ENCODE measurements around the gene MIPOL1. TPM values are rescaled to one million over a fixed set of nuclear protein-coding genes. Genes with fewer than 3 reads are reported as not detected.
A peak's percentile ranks its signal among the peaks of the same experiment; 100 is the strongest.

The MIPOL1 gene
- total and polyA plus RNA-seq, 2 of the 13 experiments (the other 11 are each of a cell fraction or from before 2014, with no cell fraction given) = 8.6 to 34.2 TPM

DNA sequence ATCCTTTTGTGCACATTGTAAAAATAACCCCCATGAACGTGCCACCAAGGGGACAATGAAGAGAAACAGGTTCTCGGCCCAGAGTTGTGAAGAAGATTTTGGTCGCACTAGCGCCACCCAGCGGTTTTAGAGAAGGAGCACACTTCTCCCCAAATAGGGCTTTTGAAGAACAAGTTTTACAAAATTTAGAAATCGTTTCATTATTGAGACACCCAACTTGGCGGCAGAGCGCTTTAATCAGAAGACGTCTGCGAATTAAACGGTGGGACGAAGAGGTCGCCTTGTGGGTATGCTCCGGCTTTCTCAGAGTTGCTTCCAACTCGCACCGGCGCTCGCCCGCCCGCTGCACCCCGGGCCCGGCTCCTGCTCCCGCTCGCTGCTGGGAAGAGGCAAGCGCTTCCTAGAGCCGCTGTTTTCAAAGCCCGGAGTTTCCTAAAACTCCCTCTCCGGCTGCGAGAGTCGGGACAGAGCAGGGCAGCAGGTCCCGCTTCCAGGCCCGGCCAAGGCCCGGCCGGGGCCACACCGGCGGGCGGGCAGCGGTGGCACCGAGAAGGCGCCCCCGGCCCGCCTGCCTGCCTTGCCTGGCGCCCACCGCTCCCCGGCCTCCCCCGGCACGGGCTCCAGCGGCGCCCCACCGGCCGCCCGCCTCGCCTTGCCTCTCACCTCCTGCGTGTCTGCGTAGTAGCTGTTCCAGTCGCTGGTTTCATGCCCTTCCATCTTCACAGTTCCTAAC, 396.7 kb downstream of the MIPOL1 start (continued):
- TF ChIP-seq ZNF510 (CRISPR knock-in tag; IDR thresholded peaks at IDR 0.05; ENCODE audit: low read depth) (no peak), ONECUT2 (CRISPR knock-in tag; IDR thresholded peaks at IDR 0.05) (no peak), FOXO1 (CRISPR knock-in tag; IDR thresholded peaks at IDR 0.05) (no peak), ZNF292 (CRISPR knock-in tag; IDR thresholded peaks at IDR 0.05; ENCODE audit: borderline replicate concordance, low read depth) (peak; percentile 67), NBN (conservative IDR thresholded peaks at IDR 0.05) (no peak), RCOR2 (CRISPR knock-in tag; IDR thresholded peaks at IDR 0.05) (peak; percentile 55; the same call in 1 of the 2 replicates), ARNT2 (CRISPR knock-in tag; IDR thresholded peaks at IDR 0.05; ENCODE audit: low read depth) (peak; percentile 82), IRF1 (CRISPR knock-in tag; IDR thresholded peaks at IDR 0.05; ENCODE audit: low read depth) (no peak), ATF1 (CRISPR knock-in tag; IDR thresholded peaks at IDR 0.05) (no peak), ZFP82 (CRISPR knock-in tag; IDR thresholded peaks at IDR 0.05; ENCODE audit: borderline replicate concordance) (peak; percentile 49; the same call in 1 of the 2 replicates), MEIS2 (CRISPR knock-in tag; IDR thresholded peaks at IDR 0.05) (no peak; the same call in 1 of the 2 replicates), ZMAT5 (CRISPR knock-in tag; IDR thresholded peaks at IDR 0.05; ENCODE audit: borderline replicate concordance, low read depth) (no peak), IRF2 (CRISPR knock-in tag; IDR thresholded peaks at IDR 0.05) (peak; percentile 71; the same call in 1 of the 2 replicates), HCFC1 (IDR thresholded peaks at IDR 0.05; ENCODE audit: low read depth, low read length) (0 out of 2 replicates have a peak, but pooled peaks have one; percentile 22), ZNF383 (CRISPR knock-in tag; IDR thresholded peaks at IDR 0.05; ENCODE audit: borderline replicate concordance) (no peak), DMTF1 (CRISPR knock-in tag; IDR thresholded peaks at IDR 0.05) (no peak), U2AF2 (IDR thresholded peaks at IDR 0.05; ENCODE audit: low read depth, low read length) (no peak), DNMT3B (CRISPR knock-in tag; conservative IDR thresholded peaks at IDR 0.05) (peak; percentile 82; the same call in 1 of the 2 replicates)
- TF ChIP-seq, protein P1, sequence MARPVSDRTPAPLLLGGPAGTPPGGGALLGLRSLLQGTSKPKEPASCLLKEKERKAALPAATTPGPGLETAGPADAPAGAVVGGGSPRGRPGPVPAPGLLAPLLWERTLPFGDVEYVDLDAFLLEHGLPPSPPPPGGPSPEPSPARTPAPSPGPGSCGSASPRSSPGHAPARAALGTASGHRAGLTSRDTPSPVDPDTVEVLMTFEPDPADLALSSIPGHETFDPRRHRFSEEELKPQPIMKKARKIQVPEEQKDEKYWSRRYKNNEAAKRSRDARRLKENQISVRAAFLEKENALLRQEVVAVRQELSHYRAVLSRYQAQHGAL (CRISPR knock-in tag; IDR thresholded peaks at IDR 0.05; ENCODE audit: not compliant biosample characterization) = no peak
- TF ChIP-seq, protein P2, sequence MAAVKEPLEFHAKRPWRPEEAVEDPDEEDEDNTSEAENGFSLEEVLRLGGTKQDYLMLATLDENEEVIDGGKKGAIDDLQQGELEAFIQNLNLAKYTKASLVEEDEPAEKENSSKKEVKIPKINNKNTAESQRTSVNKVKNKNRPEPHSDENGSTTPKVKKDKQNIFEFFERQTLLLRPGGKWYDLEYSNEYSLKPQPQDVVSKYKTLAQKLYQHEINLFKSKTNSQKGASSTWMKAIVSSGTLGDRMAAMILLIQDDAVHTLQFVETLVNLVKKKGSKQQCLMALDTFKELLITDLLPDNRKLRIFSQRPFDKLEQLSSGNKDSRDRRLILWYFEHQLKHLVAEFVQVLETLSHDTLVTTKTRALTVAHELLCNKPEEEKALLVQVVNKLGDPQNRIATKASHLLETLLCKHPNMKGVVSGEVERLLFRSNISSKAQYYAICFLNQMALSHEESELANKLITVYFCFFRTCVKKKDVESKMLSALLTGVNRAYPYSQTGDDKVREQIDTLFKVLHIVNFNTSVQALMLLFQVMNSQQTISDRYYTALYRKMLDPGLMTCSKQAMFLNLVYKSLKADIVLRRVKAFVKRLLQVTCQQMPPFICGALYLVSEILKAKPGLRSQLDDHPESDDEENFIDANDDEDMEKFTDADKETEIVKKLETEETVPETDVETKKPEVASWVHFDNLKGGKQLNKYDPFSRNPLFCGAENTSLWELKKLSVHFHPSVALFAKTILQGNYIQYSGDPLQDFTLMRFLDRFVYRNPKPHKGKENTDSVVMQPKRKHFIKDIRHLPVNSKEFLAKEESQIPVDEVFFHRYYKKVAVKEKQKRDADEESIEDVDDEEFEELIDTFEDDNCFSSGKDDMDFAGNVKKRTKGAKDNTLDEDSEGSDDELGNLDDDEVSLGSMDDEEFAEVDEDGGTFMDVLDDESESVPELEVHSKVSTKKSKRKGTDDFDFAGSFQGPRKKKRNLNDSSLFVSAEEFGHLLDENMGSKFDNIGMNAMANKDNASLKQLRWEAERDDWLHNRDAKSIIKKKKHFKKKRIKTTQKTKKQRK (IDR thresholded peaks at IDR 0.05; ENCODE audit: low read length) = no peak
- TF ChIP-seq, protein P3, sequence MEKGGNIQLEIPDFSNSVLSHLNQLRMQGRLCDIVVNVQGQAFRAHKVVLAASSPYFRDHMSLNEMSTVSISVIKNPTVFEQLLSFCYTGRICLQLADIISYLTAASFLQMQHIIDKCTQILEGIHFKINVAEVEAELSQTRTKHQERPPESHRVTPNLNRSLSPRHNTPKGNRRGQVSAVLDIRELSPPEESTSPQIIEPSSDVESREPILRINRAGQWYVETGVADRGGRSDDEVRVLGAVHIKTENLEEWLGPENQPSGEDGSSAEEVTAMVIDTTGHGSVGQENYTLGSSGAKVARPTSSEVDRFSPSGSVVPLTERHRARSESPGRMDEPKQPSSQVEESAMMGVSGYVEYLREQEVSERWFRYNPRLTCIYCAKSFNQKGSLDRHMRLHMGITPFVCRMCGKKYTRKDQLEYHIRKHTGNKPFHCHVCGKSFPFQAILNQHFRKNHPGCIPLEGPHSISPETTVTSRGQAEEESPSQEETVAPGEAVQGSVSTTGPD (CRISPR knock-in tag; IDR thresholded peaks at IDR 0.05) = 0 out of 2 replicates have a peak, but pooled peaks have one; percentile 42
